ES-I3 (cell line): ENCODE measurements around the gene NTM.

Source experiments
- H3K36me3 ChIP-seq: 2 replicates; pipeline ENCODE4 v1.6.1; 2013; ENCODE audit warnings: mild to moderate bottlenecking, low read length, control low read depth, moderate library complexity; ENCODE audit not compliant: insufficient read depth
- H3K4me1 ChIP-seq: 2 replicates; pipeline ENCODE4 v1.6.1; 2013; ENCODE audit warnings: mild to moderate bottlenecking, control low read depth, low read length; ENCODE audit not compliant: insufficient read depth
- H3K9ac ChIP-seq: 2 replicates; pipeline ENCODE4 v1.6.1; 2013; ENCODE audit warnings: low read depth, mild to moderate bottlenecking, low read length, moderate library complexity
- H3K9me3 ChIP-seq: 2 replicates; pipeline ENCODE4 v1.6.1; 2013; ENCODE audit warnings: mild to moderate bottlenecking, low read length, moderate library complexity; ENCODE audit not compliant: control insufficient read depth, insufficient read depth

The NTM gene

GRCh38 chr11:131533998-131534397 lies 163.6 kb downstream of the NTM start:
- Histone ChIP-seq H3K9me3 (no peaks in the 10 kb centered on the region), H3K9ac (no peak overlapping the region), H3K4me1 (no peaks in the 10 kb centered on the region), H3K36me3 (no peaks in the 10 kb centered on the region)

GRCh38 chr11:131534611-131535010 lies 164.2 kb downstream of the NTM start:
- no peaks in the 10 kb centered on the region for H3K9me3 ChIP-seq
- no peaks in the 10 kb centered on the region for H3K4me1 ChIP-seq
- no peaks in the 10 kb centered on the region for H3K36me3 ChIP-seq
- H3K9ac ChIP-seq, result no peak overlapping the region

DNA sequence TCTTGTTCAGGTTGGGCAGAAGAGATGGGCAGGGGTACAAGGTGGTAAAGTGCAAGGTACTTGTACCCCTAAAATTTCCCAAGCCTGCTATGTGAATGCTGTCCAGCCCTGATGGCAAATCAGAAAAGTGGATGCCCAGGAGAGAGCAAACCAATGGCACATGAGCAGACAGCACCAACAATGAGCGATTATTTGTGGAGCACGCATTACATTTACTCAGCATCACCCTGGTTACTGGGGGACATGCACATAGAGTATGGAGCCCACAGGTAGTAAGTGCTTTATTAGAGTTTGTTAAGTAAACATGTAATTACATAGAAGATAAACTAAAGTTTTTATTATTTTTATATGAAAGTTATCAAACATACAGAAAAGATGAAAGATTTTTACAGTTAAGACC lies 165.7 kb downstream of the NTM start:
- no peak overlapping the region for H3K9ac ChIP-seq

GRCh38 chr11:131537196-131537595 lies 166.8 kb downstream of the NTM start:
- H3K36me3 ChIP-seq, result no peaks in the 10 kb centered on the region
- no peaks in the 10 kb centered on the region for H3K4me1 ChIP-seq
- no peak overlapping the region for H3K9ac ChIP-seq
- no peaks in the 10 kb centered on the region for H3K9me3 ChIP-seq

More for the DNA sequence above, 165.7 kb downstream of the NTM start:
- no peaks in the 10 kb centered on the region for H3K9me3 ChIP-seq
- H3K4me1 ChIP-seq, result no peaks in the 10 kb centered on the region
- H3K36me3 ChIP-seq, result no peaks in the 10 kb centered on the region

DNA sequence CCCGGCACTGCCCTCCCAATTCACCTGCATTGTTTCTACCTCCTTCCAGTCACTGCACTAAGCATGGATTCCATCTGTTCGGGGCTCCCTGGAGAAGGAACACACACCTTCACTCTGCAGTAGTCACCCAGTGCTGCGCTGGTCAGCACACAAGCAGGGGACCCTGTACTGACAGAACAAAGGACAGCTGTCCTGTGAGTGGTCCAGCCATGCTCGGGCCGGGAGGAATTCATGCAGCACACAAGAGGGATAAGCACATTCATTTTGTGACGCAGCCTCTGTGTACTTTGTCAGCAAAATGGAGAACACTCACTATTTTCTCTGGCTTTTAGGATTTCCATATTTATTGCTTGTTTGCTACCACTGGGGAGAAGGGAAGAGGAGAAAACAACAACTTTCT lies 167.3 kb downstream of the NTM start:
- H3K9me3 ChIP-seq, result no peaks in the 10 kb centered on the region
- no peaks in the 10 kb centered on the region for H3K4me1 ChIP-seq
- H3K36me3 ChIP-seq, result no peaks in the 10 kb centered on the region
- H3K9ac ChIP-seq, result no peak overlapping the region

GRCh38 chr11:131538322-131538721 lies 167.9 kb downstream of the NTM start:
- Histone ChIP-seq H3K4me1 (no peaks in the 10 kb centered on the region), H3K9ac (no peak overlapping the region), H3K36me3 (no peaks in the 10 kb centered on the region), H3K9me3 (no peaks in the 10 kb centered on the region)

DNA sequence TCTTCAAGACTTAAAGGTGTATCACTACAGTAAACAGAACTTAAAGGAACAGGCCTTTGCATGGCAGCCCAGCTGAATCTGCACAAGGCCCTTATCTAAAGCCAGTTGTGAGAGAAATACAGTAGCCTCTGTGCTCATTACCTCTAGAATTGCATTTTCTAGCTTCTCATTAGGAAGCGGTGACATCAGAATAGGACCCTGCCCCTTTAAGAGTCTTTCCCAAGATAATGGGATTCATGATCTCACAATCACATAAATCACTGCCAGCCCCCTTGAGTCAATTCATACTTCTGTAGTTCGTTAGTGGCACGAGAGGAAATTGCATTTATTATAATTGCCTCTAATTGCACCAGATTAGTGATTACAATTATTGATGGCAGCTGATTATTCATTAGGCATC lies 170.3 kb downstream of the NTM start:
- Histone ChIP-seq H3K9me3 (no peaks in the 10 kb centered on the region), H3K36me3 (no peaks in the 10 kb centered on the region), H3K4me1 (no peaks in the 10 kb centered on the region), H3K9ac (no peak overlapping the region)

DNA sequence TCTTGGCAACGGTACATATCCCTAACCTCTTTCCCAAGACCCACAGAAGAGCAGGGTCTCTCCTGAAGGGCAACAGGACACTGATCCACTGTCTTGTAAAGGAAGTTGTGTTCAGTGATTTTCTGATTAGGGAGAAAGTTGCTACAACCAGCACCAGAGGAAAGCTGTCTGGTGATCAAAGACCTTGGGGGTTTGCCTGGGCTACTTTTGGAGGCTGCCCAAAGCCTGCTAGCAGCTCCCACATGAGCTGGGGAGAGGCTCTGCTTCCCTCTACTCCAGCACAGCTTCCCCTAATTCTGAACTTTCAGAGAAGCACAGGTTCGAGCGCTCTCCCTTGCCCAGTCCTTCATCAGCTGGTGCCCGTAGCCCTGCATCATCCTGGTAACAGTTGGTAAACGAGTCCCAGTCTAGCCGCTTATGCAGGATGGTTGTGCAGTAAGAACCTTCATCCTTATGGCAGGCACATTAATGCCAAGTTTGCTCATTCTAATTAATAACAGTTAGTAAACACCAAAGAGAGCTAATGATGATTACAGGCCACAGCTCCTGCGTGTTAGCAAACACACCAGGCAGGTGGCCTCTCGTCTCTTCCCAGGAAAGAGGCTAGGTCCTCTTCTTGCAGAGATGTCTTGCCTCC lies 173.1 kb downstream of the NTM start:
- Histone ChIP-seq H3K9ac (no peak overlapping the region), H3K4me1 (no peaks in the 10 kb centered on the region), H3K9me3 (no peaks in the 10 kb centered on the region), H3K36me3 (no peaks in the 10 kb centered on the region)

- Histone ChIP-seq H3K4me1 (no peaks in the 10 kb centered on the region), H3K9ac (no peak overlapping the region), H3K36me3 (no peaks in the 10 kb centered on the region), H3K9me3 (no peaks in the 10 kb centered on the region)
These were observed 174.2 kb downstream of the NTM start for GRCh38 chr11:131544591-131544990.

GRCh38 chr11:131546218-131546895 lies 175.9 kb downstream of the NTM start:
- Histone ChIP-seq H3K36me3 (no peaks in the 10 kb centered on the region), H3K9ac (no peak overlapping the region), H3K4me1 (no peaks in the 10 kb centered on the region), H3K9me3 (no peaks in the 10 kb centered on the region)

GRCh38 chr11:131549099-131549498 lies 178.7 kb downstream of the NTM start:
- Histone ChIP-seq H3K9ac (no peak overlapping the region), H3K9me3 (no peaks in the 10 kb centered on the region), H3K4me1 (no peaks in the 10 kb centered on the region), H3K36me3 (no peaks in the 10 kb centered on the region)

DNA sequence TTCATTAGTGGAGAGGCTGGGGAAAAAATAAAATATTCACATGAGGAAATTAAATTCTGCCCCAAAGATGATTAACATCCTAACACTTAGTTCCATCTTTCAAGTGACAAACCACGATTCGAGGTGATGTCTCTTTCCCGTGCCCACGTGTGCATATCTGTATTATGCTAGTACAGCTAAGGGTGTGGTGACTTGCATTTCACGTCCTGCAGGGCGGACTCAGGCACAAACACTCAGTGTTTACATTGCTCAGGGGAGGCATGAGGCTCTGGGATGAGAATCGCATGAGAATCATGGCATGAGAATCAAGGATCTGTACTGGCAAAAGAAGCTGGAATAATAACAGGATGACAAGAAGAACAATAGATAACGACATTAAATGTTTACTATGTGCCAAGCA lies 179.4 kb downstream of the NTM start:
- H3K4me1 ChIP-seq, result no peaks in the 10 kb centered on the region
- no peaks in the 10 kb centered on the region for H3K36me3 ChIP-seq
- no peak overlapping the region for H3K9ac ChIP-seq
- no peaks in the 10 kb centered on the region for H3K9me3 ChIP-seq

GRCh38 chr11:131560287-131560686 lies 189.9 kb downstream of the NTM start:
- H3K9ac ChIP-seq, result no peak overlapping the region

DNA sequence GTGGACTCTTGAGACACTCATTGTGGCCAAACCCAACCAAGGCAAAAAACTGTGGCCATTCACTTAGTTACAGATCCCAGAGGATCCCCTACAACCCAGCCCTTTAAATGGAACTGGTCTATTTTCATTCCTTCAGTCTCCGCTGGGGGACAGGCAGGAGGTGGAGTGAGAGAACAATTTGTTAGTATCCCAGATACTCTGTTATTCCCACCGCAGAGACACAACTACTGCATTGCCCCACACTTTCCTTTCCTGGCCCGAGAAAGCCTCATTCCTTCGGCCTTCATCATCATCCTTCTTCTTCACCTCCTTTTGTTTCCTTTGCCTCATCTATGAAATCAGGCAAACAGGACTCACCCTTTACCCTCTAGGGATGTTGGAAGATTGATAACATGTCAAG lies 191.1 kb downstream of the NTM start:
- no peaks in the 10 kb centered on the region for H3K36me3 ChIP-seq
- H3K9me3 ChIP-seq, result no peaks in the 10 kb centered on the region
- peaks cover 23% of the 10 kb centered on the region for H3K4me1 ChIP-seq
- H3K9ac ChIP-seq, result no peak overlapping the region

More at GRCh38 chr11:131560287-131560686, 189.9 kb downstream of the NTM start:
- Histone ChIP-seq H3K4me1 (peaks cover 23% of the 10 kb centered on the region), H3K36me3 (no peaks in the 10 kb centered on the region), H3K9me3 (no peaks in the 10 kb centered on the region)

DNA sequence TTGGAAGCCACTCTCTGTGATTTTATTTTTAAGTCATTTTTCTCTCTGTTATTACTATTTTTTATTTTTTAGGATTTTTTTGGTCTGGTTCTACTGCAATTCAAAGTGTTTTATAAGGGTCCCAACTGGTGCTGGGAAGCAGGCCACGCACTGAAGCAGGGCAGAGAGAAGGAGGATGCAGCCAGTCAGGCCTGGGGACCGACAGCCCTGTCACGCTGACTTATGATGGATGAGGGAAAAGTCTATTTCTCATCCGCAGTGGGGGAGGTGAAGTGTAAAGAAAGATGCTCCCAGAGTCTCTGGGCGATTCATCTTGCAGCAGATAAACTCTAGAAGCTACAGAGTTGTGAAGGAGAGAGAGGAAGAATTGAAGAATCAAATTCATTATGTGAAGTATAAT lies 191.6 kb downstream of the NTM start:
- no peak overlapping the region for H3K9ac ChIP-seq
- H3K9me3 ChIP-seq, result no peaks in the 10 kb centered on the region
- peaks cover 23% of the 10 kb centered on the region for H3K4me1 ChIP-seq
- H3K36me3 ChIP-seq, result no peaks in the 10 kb centered on the region
